DLD1 (cell line): ENCODE results near the gene CLEC2D.
"Not testable (repeated sequence)": the region's sequence is repeated elsewhere in the genome, so short reads cannot be mapped to it uniquely, and the experiment has no call there.

Source experiments
- in situ Hi-C: cut with HindIII; loops from 2 replicates; pipeline ENCODE4 v1.10.0; 2017; ENCODE audit warnings: low sequenced_read_pairs

The CLEC2D gene

DNA sequence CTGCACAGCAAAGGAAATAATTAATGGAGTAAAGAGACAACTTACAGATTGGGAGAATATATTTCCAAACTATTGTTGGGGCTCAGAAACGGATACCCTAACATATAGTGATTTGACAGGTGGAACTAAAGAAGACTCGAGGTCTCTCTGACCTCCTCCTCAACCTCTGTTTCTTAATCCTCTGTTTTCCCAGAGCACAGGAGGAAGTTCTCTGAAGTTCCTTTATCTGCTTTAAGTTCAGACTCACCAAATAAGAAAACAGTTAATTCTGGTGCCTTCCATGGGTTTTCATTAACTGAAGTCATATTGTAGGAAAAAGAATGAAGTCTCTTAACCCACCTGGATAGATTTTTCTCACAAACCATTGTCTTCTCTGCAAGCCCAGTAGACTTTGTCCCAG is 29.2 kb downstream of the CLEC2D start:
- in situ Hi-C loops = no loop called here

DNA sequence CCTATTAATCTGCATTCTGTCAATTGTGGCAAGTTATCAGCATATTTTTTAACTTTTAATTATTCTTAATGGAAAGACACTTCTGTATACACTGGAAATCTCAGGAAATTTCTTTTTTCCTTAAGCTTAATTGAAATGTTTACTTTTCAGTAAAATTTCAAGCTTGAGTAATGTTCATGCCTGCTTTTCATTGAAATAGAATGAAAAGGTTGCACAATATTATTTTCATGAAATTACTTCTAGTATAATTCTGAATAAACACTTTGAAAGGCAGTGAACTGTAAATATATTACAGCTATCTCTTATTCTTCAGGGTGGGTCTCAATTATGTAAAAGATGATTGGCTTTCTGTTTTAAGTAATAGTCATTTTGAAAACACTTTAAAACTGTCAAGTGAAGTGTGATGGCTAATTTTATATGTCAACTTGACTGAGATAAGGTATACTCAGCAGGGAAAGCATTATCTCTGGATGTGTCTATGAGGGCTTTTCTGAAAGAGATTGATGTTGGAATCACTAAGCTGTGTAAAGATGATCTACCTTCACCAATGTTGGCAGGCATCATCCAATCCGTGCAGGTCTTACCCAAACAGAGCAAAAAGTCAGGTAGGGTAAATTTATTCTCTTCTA is 29.9 kb downstream of the CLEC2D start:
- in situ Hi-C loops = no loop called here

DNA sequence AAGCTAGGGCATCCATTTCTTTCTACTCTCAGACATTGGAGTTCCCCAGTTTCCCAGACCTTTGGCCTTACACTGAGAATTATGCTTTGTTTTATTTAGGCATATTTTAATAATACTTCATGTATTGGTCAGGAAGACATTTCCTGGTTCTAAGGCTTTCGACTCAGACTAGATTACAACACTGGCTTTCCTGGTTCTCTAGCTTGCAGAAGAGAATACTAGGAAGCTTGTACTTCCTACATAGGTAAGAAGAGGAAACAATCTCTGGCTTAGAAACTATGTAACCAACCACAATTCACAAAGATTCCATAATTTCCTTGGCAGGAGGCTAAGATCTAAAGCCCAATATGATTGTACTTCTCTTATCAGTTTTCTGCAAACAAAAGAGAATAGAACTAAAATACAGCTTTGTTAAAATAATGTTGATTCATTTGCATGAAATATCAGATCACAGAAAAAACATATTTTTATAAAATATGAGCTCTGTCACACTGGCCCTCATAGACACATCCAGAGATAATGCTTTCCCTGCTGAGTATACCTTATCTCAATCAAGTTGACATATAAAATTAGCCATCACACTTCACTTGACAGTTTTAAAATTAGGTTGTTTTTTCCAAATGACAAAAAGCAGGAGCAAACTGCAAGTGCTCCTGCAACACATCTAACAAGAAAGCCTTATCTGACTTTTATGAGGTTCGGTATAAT is 30.5 kb downstream of the CLEC2D start:
- in situ Hi-C loops = loop anchor here (10.0 kb wide), 1 partner anchor 65 kb away; no protein-coding TSS in a partner anchor

DNA sequence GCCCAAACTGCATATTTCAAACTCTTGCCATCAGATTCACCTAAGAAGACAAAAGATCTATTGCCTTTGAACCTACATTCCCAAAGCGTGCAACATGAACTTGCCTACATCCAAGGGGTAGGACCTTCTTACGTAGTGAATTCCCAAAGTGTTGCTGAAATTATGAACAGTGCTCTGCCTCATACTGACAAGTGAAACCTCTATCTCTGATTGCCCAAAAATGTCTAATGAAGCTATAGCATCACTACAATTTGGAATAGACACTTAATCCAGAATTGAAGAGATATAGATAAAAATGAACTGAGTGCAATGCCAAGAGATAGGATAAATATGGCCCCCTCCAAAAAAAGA is 31.1 kb downstream of the CLEC2D start:
- in situ Hi-C loops = loop anchor here (10.0 kb wide), 1 partner anchor 66 kb away; no protein-coding TSS in a partner anchor

DNA sequence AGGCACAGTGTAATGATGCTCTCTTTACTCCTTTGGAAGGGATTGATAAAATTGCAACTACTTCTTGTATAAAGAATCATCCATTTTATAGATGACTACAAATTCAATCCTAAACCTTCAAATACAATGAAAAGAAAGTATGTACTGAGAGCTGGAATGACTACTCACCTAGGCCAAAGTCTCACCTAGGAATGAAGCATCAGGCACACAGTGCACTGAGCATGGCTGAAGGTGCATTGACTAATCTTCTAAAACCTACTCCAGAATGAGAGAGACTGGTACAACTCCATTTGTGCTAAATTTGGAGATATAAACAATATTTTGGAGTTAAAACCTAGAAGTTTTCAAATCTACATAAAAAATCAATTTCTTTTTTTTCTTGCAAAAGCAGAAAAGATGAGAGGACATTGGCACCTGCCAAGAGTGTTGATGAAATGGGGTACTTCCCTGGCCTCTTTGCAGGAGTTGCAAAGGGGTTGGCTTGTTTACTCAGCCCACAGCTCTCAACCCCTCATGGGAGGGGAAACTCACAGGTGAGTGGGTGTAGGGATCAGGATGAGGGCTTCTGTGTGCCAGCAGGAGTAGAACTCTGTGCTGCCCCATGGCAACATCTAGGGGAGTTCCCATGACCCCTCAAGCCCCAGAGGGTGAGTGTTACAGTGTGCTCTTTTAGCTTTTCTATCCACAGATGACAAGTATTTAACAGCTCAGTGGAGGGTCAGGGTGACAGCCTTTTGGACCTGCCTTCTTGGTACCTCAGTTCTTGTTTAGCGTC is 32.1 kb downstream of the CLEC2D start:
- in situ Hi-C loops = loop anchor here (10.0 kb wide), 1 partner anchor 67 kb away; no protein-coding TSS in a partner anchor

DNA sequence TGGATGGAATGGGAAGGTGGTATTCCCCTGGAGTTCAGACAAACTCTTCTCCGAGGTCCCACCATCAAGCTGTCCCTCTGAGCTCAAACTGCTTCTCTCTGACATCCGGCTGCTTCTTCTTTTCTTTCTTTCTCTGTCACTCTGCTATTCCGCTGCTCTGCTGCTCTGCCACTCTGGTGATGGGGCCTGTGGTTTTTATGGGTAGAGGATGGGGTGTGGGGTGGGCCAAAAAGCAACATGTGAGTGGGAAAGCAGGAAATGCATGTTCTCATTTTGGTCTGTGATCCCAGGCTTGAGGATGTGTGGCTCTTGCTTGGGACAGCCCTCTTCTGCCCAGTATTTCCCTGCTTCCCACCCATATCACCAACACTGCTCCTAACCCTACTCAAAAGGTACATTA is 32.7 kb downstream of the CLEC2D start:
- in situ Hi-C loops = loop anchor here (10.0 kb wide), 1 partner anchor 67 kb away; no protein-coding TSS in a partner anchor

DNA sequence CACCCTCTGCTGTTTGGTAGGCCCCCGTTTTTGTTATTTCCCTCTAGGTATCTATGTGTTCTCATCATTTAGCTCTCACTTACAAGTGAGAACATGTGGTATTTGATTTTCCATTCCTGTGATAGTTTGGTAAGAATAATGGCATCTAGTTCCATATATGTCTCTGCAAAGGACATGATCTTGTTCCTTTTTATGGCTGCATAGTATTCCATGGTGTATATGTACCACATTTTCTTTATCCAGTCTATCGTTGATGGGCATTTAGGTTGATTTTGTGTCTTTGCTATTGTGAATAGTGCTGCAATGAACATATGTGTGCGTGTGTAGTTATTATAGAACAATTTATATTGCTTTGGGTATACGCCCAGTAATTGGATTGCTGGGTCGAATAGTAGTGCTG is 35.0 kb downstream of the CLEC2D start:
- in situ Hi-C loops = loop anchor here (10.0 kb wide), 1 partner anchor 70 kb away; no protein-coding TSS in a partner anchor

DNA sequence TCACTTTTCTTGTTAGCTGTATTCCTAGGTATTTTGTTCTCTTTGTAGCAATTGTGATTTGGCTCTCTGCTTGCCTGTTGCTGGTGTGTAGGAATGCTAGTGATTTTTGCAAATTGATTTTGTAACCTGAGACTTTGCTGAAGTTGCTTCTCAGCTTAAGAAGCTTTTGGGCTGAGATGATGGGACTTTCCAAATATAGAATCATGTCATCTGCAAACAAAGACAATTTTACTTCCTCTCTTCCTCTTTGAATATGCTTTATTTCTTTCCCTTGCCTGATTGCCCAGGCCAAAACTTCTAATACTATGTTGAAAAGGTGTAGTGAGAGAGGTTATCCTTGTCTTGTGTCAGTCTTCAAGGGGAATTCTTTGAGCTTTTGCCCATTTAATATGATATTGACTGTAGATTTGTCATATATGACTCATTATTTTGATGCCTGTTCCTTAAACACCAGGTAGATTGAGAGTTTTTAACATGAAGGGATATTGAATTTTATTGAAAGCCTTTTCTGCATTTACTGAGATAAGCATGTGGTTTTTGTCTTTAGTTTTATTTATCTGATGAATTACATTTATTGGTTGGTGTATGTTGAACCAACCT is 36.7 kb downstream of the CLEC2D start:
- in situ Hi-C loops = loop anchor here (10.0 kb wide), 1 partner anchor 71 kb away; no protein-coding TSS in a partner anchor

DNA sequence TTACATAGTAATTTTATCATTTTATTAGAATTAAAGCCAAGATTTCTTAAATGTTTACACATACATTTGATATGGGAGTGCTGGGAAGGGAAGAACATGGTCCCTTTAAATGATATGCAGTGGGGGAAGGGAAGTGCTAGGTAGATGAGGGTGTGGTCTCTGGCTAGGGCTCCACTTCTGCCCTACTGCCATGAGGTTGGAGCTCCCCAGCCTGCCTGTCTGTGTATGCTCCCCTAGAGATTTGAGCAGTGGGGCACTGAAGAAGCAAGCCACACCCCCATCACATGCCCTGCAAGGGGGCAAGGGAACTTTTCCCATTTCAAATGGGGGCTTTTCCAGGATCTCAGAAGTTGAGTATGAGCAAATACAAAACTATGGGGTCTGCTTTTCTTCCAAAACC is 37.8 kb downstream of the CLEC2D start:
- in situ Hi-C loops = loop anchor here (10.0 kb wide), 1 partner anchor 73 kb away; no protein-coding TSS in a partner anchor

DNA sequence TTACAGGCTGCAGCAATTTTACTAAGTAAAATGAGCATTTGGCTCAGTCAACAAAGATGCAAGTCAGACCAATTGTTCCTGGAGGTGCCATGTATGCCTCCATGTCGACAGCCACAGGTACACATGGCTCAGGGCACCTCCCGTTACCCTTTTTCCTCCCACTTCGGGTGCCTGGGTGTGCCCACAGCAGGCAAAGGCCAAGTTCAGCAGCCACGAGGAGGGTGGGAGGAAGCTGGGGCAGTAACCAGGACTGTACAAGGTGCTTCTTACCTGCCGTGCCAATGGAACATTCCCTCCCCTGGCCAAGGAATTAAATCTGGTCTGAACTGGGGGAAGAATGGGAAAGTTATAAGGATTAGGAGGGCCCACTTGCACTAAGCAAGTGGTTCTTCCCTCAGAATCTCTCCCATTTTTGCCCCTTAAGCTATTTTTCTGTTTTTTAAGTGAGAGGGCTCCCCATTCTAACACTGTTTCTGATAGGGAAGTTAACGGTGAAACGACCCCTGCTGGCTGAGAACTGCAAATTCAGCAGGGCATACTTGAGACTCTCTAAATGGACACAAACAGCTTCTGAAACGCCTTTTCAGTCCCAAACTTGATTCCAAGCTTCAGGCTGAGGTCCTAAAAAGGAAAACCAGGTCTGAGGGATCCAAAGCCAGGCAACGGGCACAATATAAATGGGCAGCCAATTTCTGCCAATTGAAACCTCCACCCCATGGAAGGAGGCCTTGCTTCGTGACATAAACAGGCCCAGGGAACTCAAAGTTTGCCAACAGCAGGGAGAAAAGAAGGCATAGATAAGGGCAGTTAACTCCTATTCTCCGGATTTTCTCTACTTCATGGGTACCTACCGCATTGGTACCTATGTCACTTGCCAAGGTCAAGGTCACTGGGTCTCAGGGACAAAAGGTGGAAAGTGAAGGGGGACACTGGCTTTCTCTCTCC is 38.6 kb downstream of the CLEC2D start:
- in situ Hi-C loops = loop anchor here (10.0 kb wide), 1 partner anchor 73 kb away; no protein-coding TSS in a partner anchor

DNA sequence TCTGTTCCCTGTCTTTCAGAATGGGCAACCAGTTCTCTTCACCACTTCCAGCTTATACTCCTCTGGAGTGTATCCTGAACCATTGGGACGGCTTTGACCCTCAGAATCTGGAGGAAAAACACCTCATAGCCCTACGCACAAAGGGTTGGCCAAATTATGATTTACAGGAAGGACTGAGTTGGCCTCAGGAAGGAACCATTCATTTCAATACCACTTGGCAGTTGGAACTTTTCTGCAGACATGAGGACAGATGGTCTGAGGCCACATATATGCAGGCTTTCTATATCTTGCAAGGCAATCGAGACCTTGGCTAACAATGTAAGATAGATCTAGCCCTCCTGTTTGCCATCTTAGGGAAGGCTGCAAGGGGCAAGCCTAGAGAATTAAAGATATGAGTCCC is 39.3 kb downstream of the CLEC2D start:
- in situ Hi-C loops = loop anchor here (10.0 kb wide), 1 partner anchor 74 kb away; no protein-coding TSS in a partner anchor

DNA sequence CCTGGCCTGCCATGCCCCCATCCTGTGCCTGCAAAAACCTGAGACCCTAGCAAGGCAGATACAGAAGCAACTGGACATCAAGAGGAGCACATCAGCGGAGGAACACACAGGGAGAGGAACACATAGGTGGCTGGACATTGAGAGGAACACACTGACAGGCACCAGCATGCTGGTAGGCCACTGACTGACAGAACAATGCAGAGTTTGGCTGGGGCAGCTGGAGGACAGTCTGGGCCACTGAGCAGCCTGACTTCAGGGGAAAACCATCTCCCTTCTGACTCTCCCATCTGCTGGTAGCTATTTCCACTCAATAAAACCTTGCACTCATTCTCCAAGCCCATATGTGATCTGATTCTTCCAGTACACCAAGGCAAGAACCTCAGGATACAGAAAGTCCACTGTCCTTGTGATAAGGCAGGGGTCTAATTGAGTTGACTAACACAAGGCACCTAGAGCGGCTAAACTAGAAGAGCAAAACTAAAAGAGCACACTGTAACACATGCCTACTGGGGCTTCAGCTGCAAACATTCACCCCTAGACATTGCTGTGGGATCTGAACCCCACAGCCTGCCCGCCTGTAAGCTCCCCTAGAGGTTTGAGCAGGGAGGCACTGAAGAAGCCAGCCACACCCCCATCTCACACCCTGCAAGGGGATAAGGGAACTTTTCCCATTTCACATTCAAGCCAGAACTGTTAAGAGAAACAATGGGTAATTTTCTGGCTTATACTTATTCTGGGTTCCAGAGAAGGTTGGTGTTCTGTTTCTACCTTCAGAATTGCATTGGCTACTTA is 41.3 kb downstream of the CLEC2D start:
- in situ Hi-C loops = no loop called here

DNA sequence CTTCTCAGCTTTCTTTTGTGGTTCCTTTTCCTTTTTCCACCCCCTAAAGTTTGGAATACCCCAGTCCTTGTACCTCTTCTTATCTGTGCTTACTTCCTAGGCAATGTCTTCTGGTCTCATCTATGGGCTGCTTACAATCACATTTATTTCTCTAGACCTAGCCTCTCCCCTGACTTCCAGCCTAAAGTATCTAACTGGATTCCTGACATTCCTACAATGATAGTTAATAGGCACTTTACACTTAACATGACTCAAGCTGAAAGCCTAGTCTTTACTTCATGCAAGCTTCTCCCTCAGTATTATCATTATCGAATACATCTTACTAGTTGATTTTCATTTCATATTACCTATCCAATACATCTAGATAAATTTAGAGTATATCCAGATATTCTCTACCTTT is 42.2 kb downstream of the CLEC2D start:
- in situ Hi-C loops = no loop called here

DNA sequence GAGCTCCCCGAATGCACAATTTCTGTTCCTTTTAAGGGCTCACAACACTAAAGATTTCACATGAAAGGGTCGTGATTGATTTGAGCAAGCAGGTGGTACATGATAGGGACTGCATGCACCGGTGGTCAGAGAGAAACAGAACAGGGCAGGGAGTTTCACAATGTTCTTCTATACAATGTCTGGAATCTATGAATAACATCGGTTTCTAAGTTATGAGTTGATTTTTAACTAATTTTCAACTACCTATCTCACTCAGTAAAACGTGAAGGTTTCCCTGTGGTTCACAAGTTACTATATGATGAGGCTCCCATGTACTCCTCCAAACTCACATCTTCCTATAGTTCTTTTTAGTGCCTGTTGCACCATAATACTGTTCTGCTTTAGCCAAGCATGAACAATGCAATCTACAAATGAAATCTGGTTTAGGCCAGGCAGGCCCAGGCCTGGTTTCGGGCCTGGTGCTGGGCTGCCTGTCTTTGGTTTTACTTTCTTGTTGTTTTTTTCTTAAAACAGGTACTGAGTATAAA is 43.6 kb downstream of the CLEC2D start:
- in situ Hi-C loops = not testable (repeated sequence)

DNA sequence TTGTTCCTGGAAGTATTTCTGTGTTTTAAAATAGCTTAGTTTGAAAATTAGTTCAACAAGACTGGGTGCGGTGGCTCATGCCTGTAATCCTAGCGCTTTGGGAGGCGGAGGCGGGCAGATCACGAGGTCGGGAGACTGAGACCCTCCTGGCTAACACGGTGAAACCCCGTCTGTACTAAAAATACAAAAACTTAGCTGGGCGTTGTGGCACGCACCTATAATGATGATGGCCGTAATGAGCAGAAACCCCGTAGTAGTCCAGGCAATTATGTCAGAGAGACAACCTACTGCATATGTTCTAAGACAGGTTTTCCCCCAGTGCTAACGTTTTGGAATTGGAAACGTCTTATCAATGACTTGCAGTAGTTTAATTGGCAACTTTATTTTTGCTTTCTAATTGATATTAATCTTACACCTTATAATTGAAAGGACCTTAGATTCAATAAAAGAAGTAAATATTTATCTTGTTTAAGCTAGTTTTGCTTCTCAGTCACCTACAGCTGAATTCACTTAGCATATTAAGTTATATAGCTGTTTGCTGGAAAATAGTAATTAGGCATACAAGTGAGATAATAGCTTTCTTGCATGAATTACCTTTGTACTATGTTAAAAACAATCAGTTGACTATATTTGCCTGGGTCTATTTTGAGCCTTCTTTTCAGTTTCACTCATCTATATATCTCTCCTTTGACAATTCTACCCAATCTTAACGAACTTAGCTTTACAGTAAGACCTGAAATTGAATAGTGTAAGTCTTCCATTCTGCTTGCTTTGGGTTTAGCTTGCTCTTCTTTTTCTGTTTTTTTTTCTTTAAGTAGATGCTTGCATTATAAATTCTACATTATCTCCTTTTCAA is 47.8 kb downstream of the CLEC2D start:
- in situ Hi-C loops = no loop called here

DNA sequence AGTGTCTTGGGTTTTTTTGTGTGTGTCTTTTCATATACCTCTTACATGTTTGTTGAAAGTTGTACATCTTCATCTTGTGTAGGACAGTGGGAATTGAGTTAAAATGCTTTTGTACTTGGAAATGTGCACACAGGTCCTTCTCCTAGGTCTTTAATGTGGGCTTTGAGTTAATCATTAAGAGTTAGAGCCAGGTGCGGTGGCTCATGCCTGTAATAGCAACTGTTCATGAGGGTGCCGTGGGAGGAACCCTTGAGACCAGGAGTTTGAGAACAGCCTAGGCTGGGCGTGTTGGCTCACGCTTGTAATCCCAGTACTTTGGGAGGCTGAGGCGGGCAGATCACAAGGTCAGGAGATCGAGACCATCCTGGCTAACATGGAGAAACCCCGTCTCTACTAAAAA is 49.5 kb downstream of the CLEC2D start:
- in situ Hi-C loops = no loop called here

DNA sequence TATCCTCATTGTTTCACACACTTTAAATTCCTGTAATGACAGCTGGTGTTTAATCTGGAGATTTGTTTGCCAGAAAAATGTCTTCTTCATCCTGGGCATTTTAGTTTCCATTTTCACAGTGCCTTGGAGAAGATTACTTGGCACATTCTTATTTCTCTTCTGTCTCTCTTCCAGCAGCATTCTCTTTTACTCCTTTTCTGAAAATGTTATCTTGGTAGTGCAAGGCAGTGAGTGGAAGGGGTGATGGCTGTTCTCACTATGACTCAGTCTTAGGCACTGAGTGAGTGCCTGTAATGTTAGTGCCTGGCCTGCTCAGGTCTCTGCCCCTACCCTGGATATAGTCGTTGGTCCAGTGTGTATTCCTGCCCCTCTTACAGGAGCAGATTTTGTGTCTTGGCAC is 50.3 kb downstream of the CLEC2D start:
- in situ Hi-C loops = no loop called here
